ENCODE data around the gene AXIN1. TPM values are rescaled to one million over a fixed set of nuclear protein-coding genes. Genes with fewer than 3 reads are reported as not detected.

Gene AXIN1
- total RNA-seq, 4 donors from 2014 or later = 17.5 to 29.7 (median 26.4) TPM

GRCh38 chr16:373848-374615 lies 21.5 kb upstream of the AXIN1 start:
- no peaks in the 10 kb centered on the region for H3K27me3 ChIP-seq
- no peak overlapping the region for H3K27ac ChIP-seq
- no peak overlapping the region for H3K4me3 ChIP-seq (replicated peaks in 1 of 3)
- DNase-seq = no peak
- peaks cover 7 to 33% of the 10 kb centered on the region in 2 donors for H3K36me3 ChIP-seq
- TF ChIP-seq POLR2A (IDR thresholded peaks at IDR 0.05) (no peak), CTCF (IDR thresholded peaks at IDR 0.05) (no peak)
- H3K9me3 ChIP-seq = no peaks in the 10 kb centered on the region
- 95 to 97% methylated on average over 28 to 37 of the region's 44 CpGs for WGBS, 2 donors
- intact Hi-C loops (cut with DNase I) = no loop called here
- peaks cover 6 to 21% of the 10 kb centered on the region in 2 donors for H3K4me1 ChIP-seq

GRCh38 chr16:373020-373598 lies 20.6 kb upstream of the AXIN1 start:
- no peak for DNase-seq
- Histone ChIP-seq H3K36me3 (peaks cover 15 to 41% of the 10 kb centered on the region in 2 donors), H3K27me3 (no peaks in the 10 kb centered on the region), H3K4me3 (replicated peaks in 1 of 3) (no peak overlapping the region), H3K4me1 (peaks cover 6 to 17% of the 10 kb centered on the region in 2 donors), H3K27ac (no peak overlapping the region), H3K9me3 (no peaks in the 10 kb centered on the region)
- WGBS, 2 donors = 79 to 97% methylated on average over 4 to 5 of the region's 5 CpGs
- intact Hi-C loops (cut with DNase I) = no loop called here
- TF ChIP-seq POLR2A (IDR thresholded peaks at IDR 0.05) = no peak
- TF ChIP-seq CTCF (IDR thresholded peaks at IDR 0.05) = no peak

- TF ChIP-seq POLR2A (IDR thresholded peaks at IDR 0.05) (no peak), CTCF (IDR thresholded peaks at IDR 0.05) (no peak)
- H3K9me3 ChIP-seq = no peaks in the 10 kb centered on the region
- H3K36me3 ChIP-seq = peaks cover 19 to 46% of the 10 kb centered on the region in 2 donors
- peaks cover 6 to 17% of the 10 kb centered on the region in 2 donors for H3K4me1 ChIP-seq
- H3K27ac ChIP-seq = no peak overlapping the region
- intact Hi-C loops (cut with DNase I) = no loop called here
- no peak overlapping the region for H3K4me3 ChIP-seq (replicated peaks in 1 of 3)
- no peak for DNase-seq
- WGBS, 2 donors = 96 to 98% methylated on average over 13 to 16 of the region's 19 CpGs
- H3K27me3 ChIP-seq = no peaks in the 10 kb centered on the region
These were observed 19.9 kb upstream of the AXIN1 start for GRCh38 chr16:372302-372983.

- Histone ChIP-seq H3K4me1 (peaks cover 6 to 17% of the 10 kb centered on the region in 2 donors), H3K27ac (no peak overlapping the region), H3K27me3 (no peaks in the 10 kb centered on the region), H3K4me3 (replicated peaks in 1 of 3) (no peak overlapping the region), H3K9me3 (no peaks in the 10 kb centered on the region), H3K36me3 (peaks cover 27 to 46% of the 10 kb centered on the region in 2 donors)
- 91 to 93% methylated on average over 16 to 26 of the region's 31 CpGs for WGBS, 2 donors
- TF ChIP-seq POLR2A (IDR thresholded peaks at IDR 0.05) (no peak), CTCF (IDR thresholded peaks at IDR 0.05) (no peak)
- DNase-seq = no peak
- intact Hi-C loops (cut with DNase I) = no loop called here
These were observed 19.2 kb upstream of the AXIN1 start for GRCh38 chr16:371515-372301.

Measured in thyroid gland (tissue), 4 donors.